ENCODE measurements around the gene RALGAPA2. TPM values are rescaled to one million over a fixed set of nuclear protein-coding genes. Genes with fewer than 3 reads are reported as not detected.

The RALGAPA2 gene
- total and polyA plus RNA-seq, 2 experiments from 2014 or later: 13.1 to 43.4 TPM

- Mint-ChIP-seq H3K27ac (no peak overlapping the region), H3K9me3 (no peaks in the 10 kb centered on the region), H3K36me3 (ENCODE audit: low read depth) (no peaks in the 10 kb centered on the region), H3K4me1 (peaks cover 9% of the 10 kb centered on the region), H3K27me3 (ENCODE audit: insufficient read depth, low read depth, poor library complexity) (peaks cover 1% of the 10 kb centered on the region), H3K4me3 (no peak overlapping the region)
- H3K27me3 ChIP-seq (ENCODE audit: insufficient read depth): no peaks in the 10 kb centered on the region
- no peak overlapping the region for H3K27ac ChIP-seq (ENCODE audit: low read depth)
- no peaks in the 10 kb centered on the region for H3K9me2 ChIP-seq (ENCODE audit: insufficient read depth)
- H2AFZ ChIP-seq: no peak overlapping the region
- DNase-seq (ENCODE audit: low spot score) (no peak), ATAC-seq (no peak)
- H3F3A ChIP-seq (replicated peaks; ENCODE audit: low read depth): no peaks in the 10 kb centered on the region
- H3K4me3 ChIP-seq: no peak overlapping the region
- 0 out of 2 replicates have a peak, but pooled peaks cover 5% of the 10 kb centered on the region for H3K4me1 ChIP-seq (ENCODE audit: insufficient read depth)
- no peaks in the 10 kb centered on the region for H3K79me2 ChIP-seq (replicated peaks; ENCODE audit: insufficient read depth)
- no peak for TF ChIP-seq NANOG (IDR thresholded peaks at IDR 0.05; ENCODE audit: borderline replicate concordance)
- no peak for TF ChIP-seq EZH2phosphoT487 (IDR thresholded peaks at IDR 0.05; ENCODE audit: unreplicated experiment)
- TF ChIP-seq, protein P1, sequence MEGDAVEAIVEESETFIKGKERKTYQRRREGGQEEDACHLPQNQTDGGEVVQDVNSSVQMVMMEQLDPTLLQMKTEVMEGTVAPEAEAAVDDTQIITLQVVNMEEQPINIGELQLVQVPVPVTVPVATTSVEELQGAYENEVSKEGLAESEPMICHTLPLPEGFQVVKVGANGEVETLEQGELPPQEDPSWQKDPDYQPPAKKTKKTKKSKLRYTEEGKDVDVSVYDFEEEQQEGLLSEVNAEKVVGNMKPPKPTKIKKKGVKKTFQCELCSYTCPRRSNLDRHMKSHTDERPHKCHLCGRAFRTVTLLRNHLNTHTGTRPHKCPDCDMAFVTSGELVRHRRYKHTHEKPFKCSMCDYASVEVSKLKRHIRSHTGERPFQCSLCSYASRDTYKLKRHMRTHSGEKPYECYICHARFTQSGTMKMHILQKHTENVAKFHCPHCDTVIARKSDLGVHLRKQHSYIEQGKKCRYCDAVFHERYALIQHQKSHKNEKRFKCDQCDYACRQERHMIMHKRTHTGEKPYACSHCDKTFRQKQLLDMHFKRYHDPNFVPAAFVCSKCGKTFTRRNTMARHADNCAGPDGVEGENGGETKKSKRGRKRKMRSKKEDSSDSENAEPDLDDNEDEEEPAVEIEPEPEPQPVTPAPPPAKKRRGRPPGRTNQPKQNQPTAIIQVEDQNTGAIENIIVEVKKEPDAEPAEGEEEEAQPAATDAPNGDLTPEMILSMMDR (conservative IDR thresholded peaks at IDR 0.05; ENCODE audit: low read depth in 2 of 2): no peak
- no peak for TF ChIP-seq REST (IDR thresholded peaks at IDR 0.05; ENCODE audit: unreplicated experiment)
- no peak for TF ChIP-seq JUNB (IDR thresholded peaks at IDR 0.05; ENCODE audit: unreplicated experiment)
- TF ChIP-seq ZNF462 (CRISPR knock-in tag; IDR thresholded peaks at IDR 0.05): no peak
- TF ChIP-seq, protein P2, sequence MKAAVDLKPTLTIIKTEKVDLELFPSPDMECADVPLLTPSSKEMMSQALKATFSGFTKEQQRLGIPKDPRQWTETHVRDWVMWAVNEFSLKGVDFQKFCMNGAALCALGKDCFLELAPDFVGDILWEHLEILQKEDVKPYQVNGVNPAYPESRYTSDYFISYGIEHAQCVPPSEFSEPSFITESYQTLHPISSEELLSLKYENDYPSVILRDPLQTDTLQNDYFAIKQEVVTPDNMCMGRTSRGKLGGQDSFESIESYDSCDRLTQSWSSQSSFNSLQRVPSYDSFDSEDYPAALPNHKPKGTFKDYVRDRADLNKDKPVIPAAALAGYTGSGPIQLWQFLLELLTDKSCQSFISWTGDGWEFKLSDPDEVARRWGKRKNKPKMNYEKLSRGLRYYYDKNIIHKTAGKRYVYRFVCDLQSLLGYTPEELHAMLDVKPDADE (IDR thresholded peaks at IDR 0.05): no peak
- no peak for TF ChIP-seq POLR2AphosphoS5 (IDR thresholded peaks at IDR 0.05; ENCODE audit: low read depth)
- TF ChIP-seq ZNF114 (CRISPR knock-in tag; IDR thresholded peaks at IDR 0.05): no peak
- TF ChIP-seq CREB1 (CRISPR knock-in tag; IDR thresholded peaks at IDR 0.05; ENCODE audit: low read depth): no peak
- TF ChIP-seq ZNF331 (CRISPR knock-in tag; IDR thresholded peaks at IDR 0.05; ENCODE audit: low read depth): no peak
- no peak for TF ChIP-seq EZH2 (IDR thresholded peaks at IDR 0.05; ENCODE audit: low read depth, unreplicated experiment)
- TF ChIP-seq STAT1 (IDR thresholded peaks at IDR 0.05; ENCODE audit: unreplicated experiment): no peak
- H4K20me1 ChIP-seq (replicated peaks; ENCODE audit: insufficient read depth): no peaks in the 10 kb centered on the region
- no peak overlapping the region for H3K4me2 ChIP-seq
- H3K36me3 ChIP-seq (ENCODE audit: insufficient read depth): no peaks in the 10 kb centered on the region
Measured at GRCh38 chr20:20536240-20536933, 176.1 kb downstream of the RALGAPA2 start.
